Natural killer cell (primary cell): ENCODE data around the gene OLIG3. TPM values are rescaled to one million over a fixed set of nuclear protein-coding genes. Genes with fewer than 3 reads are reported as not detected.

Experiments used
- ATAC-seq, 3 donors: fragments of 150-1000 bp in 2 of 3; fragments of 200-7000 bp in 1 of 3; cut with Tn5 transposase; 1 replicate in 1 of 3; 2 replicates in 2 of 3; pipeline ENCODE4 v1.10.0; 2021; ENCODE audit warnings: mild to moderate bottlenecking in 2 of 3, moderate library complexity in 2 of 3
- DNase-seq, 2 donors: peaks; one replicate each; pipeline versions ENCODE4 v3.0.0 to v3.0.0-alpha.2; 2013 to 2021; ENCODE audit warnings: mixed read lengths in 1 of 2
- H3K27ac ChIP-seq: one replicate; pipeline ENCODE4 v1.5.1; 2013; ENCODE audit warnings: mild to moderate bottlenecking, low read length
- H3K27me3 ChIP-seq: one replicate; pipeline ENCODE4 v1.6.1; 2013; ENCODE audit warnings: low read length; ENCODE audit not compliant: control insufficient read depth, insufficient read depth
- H3K36me3 ChIP-seq: one replicate; pipeline ENCODE4 v1.6.1; 2013; ENCODE audit warnings: low read length; ENCODE audit not compliant: control insufficient read depth, insufficient read depth
- H3K4me1 ChIP-seq: one replicate; pipeline ENCODE4 v1.6.1; 2013; ENCODE audit warnings: low read length; ENCODE audit not compliant: control insufficient read depth, insufficient read depth
- H3K4me3 ChIP-seq: one replicate; pipeline ENCODE4 v1.5.1; 2013; ENCODE audit warnings: low read length
- H3K9me3 ChIP-seq: one replicate; pipeline ENCODE4 v1.6.1; 2013; ENCODE audit warnings: low read length; ENCODE audit not compliant: control insufficient read depth, insufficient read depth
- H3K27ac Mint-ChIP-seq, 2 donors: one replicate each; pipeline ENCODE4 v1.8.0; 2022; ENCODE audit warnings: mild to moderate bottlenecking in 2 of 2, mixed read lengths in 2 of 2, moderate library complexity in 1 of 2
- H3K27me3 Mint-ChIP-seq, 2 donors: one replicate each; pipeline ENCODE4 v1.8.0; 2022; ENCODE audit warnings: low read depth in 2 of 2, mixed read lengths in 2 of 2
- H3K36me3 Mint-ChIP-seq: one replicate; pipeline ENCODE4 v1.8.0; 2022; ENCODE audit warnings: mixed read lengths
- H3K4me1 Mint-ChIP-seq, 2 donors: one replicate each; pipeline ENCODE4 v1.8.0; 2022; ENCODE audit warnings: mixed read lengths in 2 of 2
- H3K4me3 Mint-ChIP-seq: one replicate; pipeline ENCODE4 v1.8.0; 2022; ENCODE audit warnings: mild to moderate bottlenecking, moderate library complexity, mixed read lengths
- H3K9me3 Mint-ChIP-seq, 2 donors: one replicate each; pipeline ENCODE4 v1.8.0; 2022; ENCODE audit warnings: mixed read lengths in 2 of 2
- WGBS: methylation state at CpG from one replicate; pipeline ENCODE4 v1.1.7; 2013; ENCODE audit warnings: missing lambda C conversion rate; ENCODE audit not compliant: insufficient coverage; 5-methylcytosine and 5-hydroxymethylcytosine counted together
- intact Hi-C: fragments of 100-400 bp; cut with micrococcal nuclease; formaldehyde crosslinking; loops from one replicate; pipeline ENCODE4 v1.14.2; 2022
- total RNA-seq, 4 donors: library from RNA; stranded (reverse); fragments of 120-200 nt in 1 of 4; gene quantifications; one replicate each; pipeline versions ENCODE4 v1.2.3 to v1.2.4, GENCODE V29; 2013 to 2022
- TF ChIP-seq, protein P1 (sequence below): fragments of 200-600 bp; IDR thresholded peaks from one replicate; pipeline ENCODE4 v1.8.0; 2022; ENCODE audit warnings: antibody characterized with exemption

Gene OLIG3
- total RNA-seq, 3 donors from 2014 or later (not counting 1 experiment from before 2014, with no cell fraction given) = not detected

DNA sequence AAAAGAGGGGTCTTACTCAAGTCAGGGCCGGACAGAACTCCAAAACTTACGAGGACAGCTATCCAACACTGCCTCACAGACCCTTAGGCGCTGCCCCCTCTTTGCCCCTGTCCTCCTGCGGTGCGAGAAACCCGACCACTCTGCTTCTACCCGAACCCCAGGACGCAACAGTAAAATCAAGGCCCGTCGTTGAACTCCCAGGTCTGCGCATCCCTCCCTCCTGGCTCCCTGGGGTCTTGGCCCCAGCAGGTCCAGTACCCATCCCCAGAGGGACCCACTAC, 6.4 kb downstream of the OLIG3 start:
- Histone ChIP-seq H3K4me3 (no peak overlapping the region), H3K27ac (no peak overlapping the region), H3K4me1 (peaks cover 24% of the 10 kb centered on the region), H3K27me3 (peaks cover 78% of the 10 kb centered on the region), H3K9me3 (no peaks in the 10 kb centered on the region), H3K36me3 (no peaks in the 10 kb centered on the region)
- Mint-ChIP-seq H3K27ac (no peak overlapping the region), H3K36me3 (no peaks in the 10 kb centered on the region), H3K9me3 (no peaks in the 10 kb centered on the region), H3K4me3 (no peak overlapping the region), H3K4me1 (peaks cover 9 to 26% of the 10 kb centered on the region in 2 donors), H3K27me3 (peaks cover 69 to 80% of the 10 kb centered on the region in 2 donors)
- TF ChIP-seq, protein P1, sequence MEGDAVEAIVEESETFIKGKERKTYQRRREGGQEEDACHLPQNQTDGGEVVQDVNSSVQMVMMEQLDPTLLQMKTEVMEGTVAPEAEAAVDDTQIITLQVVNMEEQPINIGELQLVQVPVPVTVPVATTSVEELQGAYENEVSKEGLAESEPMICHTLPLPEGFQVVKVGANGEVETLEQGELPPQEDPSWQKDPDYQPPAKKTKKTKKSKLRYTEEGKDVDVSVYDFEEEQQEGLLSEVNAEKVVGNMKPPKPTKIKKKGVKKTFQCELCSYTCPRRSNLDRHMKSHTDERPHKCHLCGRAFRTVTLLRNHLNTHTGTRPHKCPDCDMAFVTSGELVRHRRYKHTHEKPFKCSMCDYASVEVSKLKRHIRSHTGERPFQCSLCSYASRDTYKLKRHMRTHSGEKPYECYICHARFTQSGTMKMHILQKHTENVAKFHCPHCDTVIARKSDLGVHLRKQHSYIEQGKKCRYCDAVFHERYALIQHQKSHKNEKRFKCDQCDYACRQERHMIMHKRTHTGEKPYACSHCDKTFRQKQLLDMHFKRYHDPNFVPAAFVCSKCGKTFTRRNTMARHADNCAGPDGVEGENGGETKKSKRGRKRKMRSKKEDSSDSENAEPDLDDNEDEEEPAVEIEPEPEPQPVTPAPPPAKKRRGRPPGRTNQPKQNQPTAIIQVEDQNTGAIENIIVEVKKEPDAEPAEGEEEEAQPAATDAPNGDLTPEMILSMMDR = no peak
- 9% methylated on average over 11 of the region's 11 CpGs for WGBS
- DNase-seq = no peak
- no peak for ATAC-seq
- intact Hi-C loops = no loop called here

DNA sequence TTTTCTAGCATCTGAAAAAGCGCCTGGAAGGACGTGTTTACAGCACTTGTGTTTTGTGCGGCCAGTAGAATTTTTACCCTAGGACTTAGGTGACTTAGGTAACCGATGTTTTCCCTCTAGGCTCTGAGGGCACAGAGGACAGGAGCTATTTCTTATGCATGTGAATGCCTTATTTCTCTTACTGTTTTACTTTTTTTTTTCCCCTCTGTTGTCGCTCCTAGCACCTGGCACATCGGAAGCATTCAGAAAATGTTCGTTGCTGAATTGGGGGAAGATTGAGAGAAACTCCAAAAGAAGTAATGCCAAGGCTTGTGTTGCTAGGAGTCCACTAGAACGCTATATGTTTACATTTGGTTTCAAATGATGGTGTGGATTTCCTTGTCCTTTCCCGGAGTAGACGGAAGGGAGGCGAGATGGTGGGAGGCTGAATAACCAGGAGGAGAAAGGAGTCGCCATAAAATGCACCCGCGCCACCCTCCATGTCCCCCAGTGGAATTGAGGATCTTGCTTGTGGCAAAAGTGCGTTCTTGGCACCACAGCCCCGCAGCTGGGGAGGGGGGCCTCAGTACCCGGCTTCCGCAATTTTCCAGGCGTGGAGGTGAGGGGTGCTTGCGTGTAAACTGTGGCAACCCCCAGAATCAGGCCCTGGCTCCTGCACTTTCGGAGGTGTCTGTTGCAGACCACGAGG, 6.9 kb downstream of the OLIG3 start:
- H3K27ac Mint-ChIP-seq = no peak overlapping the region
- H3K36me3 Mint-ChIP-seq = no peaks in the 10 kb centered on the region
- Histone ChIP-seq H3K36me3 (no peaks in the 10 kb centered on the region), H3K4me3 (no peak overlapping the region), H3K9me3 (no peaks in the 10 kb centered on the region), H3K27ac (no peak overlapping the region), H3K4me1 (peaks cover 23% of the 10 kb centered on the region), H3K27me3 (peaks cover 73% of the 10 kb centered on the region)
- DNase-seq (no peak), ATAC-seq (no peak)
- no peaks in the 10 kb centered on the region for H3K9me3 Mint-ChIP-seq
- H3K4me3 Mint-ChIP-seq = peak overlapping the region; percentile 9
- intact Hi-C loops = no loop called here
- H3K27me3 Mint-ChIP-seq = peaks cover 64 to 77% of the 10 kb centered on the region in 2 donors
- WGBS = 10% methylated on average over 22 of the region's 22 CpGs
- TF ChIP-seq, protein P1 = no peak
- H3K4me1 Mint-ChIP-seq = peaks cover 5 to 21% of the 10 kb centered on the region in 2 donors

DNA sequence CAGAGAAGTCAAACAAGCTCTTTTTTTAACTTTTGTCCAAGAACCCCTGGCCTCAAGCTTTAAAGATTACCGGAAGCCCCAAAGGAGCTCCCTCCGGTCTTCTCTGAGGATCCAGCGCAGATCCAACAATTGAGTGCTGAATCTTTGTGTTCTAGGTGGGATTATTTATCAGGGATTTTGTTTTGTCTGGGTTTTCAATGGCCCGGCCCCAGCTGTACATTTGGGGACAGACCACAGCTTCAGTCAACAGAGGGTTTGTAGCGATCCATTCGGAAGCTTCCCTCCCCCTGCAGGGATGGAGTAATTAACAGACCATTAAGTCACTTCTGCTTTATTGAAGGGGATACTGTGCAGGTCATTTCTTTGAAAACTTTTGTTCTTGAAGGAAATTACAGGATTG, 7.8 kb downstream of the OLIG3 start:
- Mint-ChIP-seq H3K4me1 (peaks cover 5 to 15% of the 10 kb centered on the region in 2 donors), H3K27ac (no peak overlapping the region), H3K27me3 (peaks cover 60 to 75% of the 10 kb centered on the region in 2 donors), H3K36me3 (no peaks in the 10 kb centered on the region), H3K9me3 (no peaks in the 10 kb centered on the region), H3K4me3 (no peak overlapping the region)
- Histone ChIP-seq H3K27me3 (peaks cover 64% of the 10 kb centered on the region), H3K27ac (no peak overlapping the region), H3K9me3 (no peaks in the 10 kb centered on the region), H3K36me3 (no peaks in the 10 kb centered on the region), H3K4me3 (no peak overlapping the region), H3K4me1 (peaks cover 23% of the 10 kb centered on the region)
- intact Hi-C loops = no loop called here
- TF ChIP-seq, protein P1 = no peak
- no peak for DNase-seq
- WGBS = 21% methylated on average over 6 of the region's 6 CpGs
- no peak for ATAC-seq

DNA sequence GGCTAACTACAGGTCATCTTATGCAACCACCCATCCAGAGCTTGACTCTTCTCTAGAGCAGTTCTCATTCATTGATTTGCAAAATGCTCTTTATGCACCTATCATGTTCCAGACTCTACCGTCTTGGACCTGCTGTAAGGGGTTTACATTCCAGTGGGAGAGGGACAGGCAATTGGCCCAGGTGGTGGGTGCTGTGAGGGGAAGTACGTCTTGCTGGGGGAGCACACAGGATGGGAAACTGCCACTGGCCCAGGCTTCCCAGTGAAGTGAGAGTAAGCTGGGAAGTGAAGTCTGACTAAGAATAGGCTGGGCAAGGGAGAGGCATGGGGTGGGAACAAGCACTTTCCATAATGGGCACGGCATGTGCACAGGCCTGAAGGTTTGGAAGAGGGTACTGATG, 13.8 kb downstream of the OLIG3 start:
- Mint-ChIP-seq H3K27me3 (peaks cover 36 to 60% of the 10 kb centered on the region in 2 donors), H3K27ac (no peak overlapping the region), H3K36me3 (no peaks in the 10 kb centered on the region), H3K4me1 (no peaks in the 10 kb centered on the region), H3K9me3 (no peaks in the 10 kb centered on the region), H3K4me3 (no peak overlapping the region)
- Histone ChIP-seq H3K4me3 (no peak overlapping the region), H3K4me1 (no peaks in the 10 kb centered on the region), H3K9me3 (no peaks in the 10 kb centered on the region), H3K36me3 (no peaks in the 10 kb centered on the region), H3K27me3 (peaks cover 11% of the 10 kb centered on the region), H3K27ac (no peak overlapping the region)
- DNase-seq = no peak
- 82% methylated on average over 3 of the region's 3 CpGs for WGBS
- TF ChIP-seq, protein P1 = no peak
- no peak for ATAC-seq
- intact Hi-C loops = no loop called here
